Measurements from ENCODE around the gene WDR5. TPM values are rescaled to one million over a fixed set of nuclear protein-coding genes. Genes with fewer than 3 reads are reported as not detected.

WDR5 gene
- polyA plus RNA-seq, 4 donors = 14.6 to 36.7 (median 23.2) TPM

DNA sequence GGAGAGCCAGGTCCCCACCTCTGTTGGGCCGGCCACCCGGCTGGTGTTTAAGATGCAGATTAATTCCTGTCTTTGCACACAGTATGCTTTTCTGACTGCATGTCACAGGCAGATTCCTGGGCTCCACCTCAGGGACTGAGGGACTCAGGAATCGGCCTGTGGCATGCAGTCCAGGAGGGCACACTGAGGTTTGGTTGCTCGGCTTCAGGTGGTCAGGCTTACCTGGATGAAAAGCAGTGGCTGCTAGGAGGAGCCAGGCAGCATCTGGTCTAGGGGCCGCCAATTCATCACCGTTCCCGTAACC lies 1.1 kb downstream of the WDR5 start:
- H3K27ac ChIP-seq (ENCODE audit: low read depth in 1 of 3, low read length in 2 of 3) = peak overlapping the region in 1 of 3 donors; percentile 40
- DNase-seq (peak in 1 of 2 donors; percentile 54), FAIRE-seq (no peak)
- WGBS, 3 donors = 19 to 40% (median 26%) methylated on average over 7 of the region's 7 CpGs
- peaks cover 8 to 18% (median 14%) of the 10 kb centered on the region in 3 donors for H3K4me1 ChIP-seq (ENCODE audit: control insufficient read depth in 3 of 3, insufficient read depth in 2 of 3, low read depth in 1 of 3, low read length in 2 of 3)
- H3K27me3 ChIP-seq (ENCODE audit: control insufficient read depth in 3 of 3, insufficient read depth in 3 of 3, low read length in 3 of 3) = no peaks in the 10 kb centered on the region
- peaks cover 0 to 39% (median 9%) of the 10 kb centered on the region in 3 donors for H3K36me3 ChIP-seq (ENCODE audit: control insufficient read depth in 3 of 3, insufficient read depth in 2 of 3, low read depth in 1 of 3, low read length in 3 of 3)
- no peaks in the 10 kb centered on the region for H3K9me3 ChIP-seq (ENCODE audit: control insufficient read depth in 2 of 2, insufficient read depth in 1 of 2, low read depth in 1 of 2, low read length in 1 of 2)
- peak overlapping the region; percentile 86 to 94 (median 92) for H3K4me3 ChIP-seq (ENCODE audit: low read depth in 1 of 3, low read length in 3 of 3)

DNA sequence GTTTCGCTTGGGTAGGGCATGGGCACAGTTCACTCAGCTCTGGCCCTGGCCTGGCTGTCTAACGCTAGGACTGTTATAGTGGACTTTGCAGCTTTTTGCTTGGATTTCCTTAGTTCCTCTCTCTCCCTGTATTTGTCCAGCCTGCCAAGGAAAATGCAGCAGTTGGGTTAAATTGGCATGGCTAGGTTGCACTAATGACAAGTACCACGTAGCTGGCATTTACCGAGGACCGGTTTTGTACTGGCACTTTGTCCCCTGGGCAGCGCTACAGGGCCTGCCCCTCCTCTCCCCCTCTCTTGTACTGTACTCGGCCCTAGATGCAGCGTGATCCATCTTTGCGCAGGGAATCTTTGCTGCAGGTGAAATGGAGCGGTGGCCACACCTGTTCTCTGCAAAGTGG lies 2.4 kb downstream of the WDR5 start:
- no peak overlapping the region for H3K4me3 ChIP-seq (ENCODE audit: low read depth in 1 of 3, low read length in 3 of 3)
- H3K27ac ChIP-seq (ENCODE audit: low read depth in 1 of 3, low read length in 2 of 3) = no peak overlapping the region
- H3K9me3 ChIP-seq (ENCODE audit: control insufficient read depth in 2 of 2, insufficient read depth in 1 of 2, low read depth in 1 of 2, low read length in 1 of 2) = no peaks in the 10 kb centered on the region
- DNase-seq (peak in 1 of 2 donors; percentile 75), FAIRE-seq (no peak)
- peaks cover 8 to 18% (median 14%) of the 10 kb centered on the region in 3 donors for H3K4me1 ChIP-seq (ENCODE audit: control insufficient read depth in 3 of 3, insufficient read depth in 2 of 3, low read depth in 1 of 3, low read length in 2 of 3)
- 24 to 62% (median 39%) methylated on average over 10 of the region's 10 CpGs for WGBS, 3 donors
- H3K36me3 ChIP-seq (ENCODE audit: control insufficient read depth in 3 of 3, insufficient read depth in 2 of 3, low read depth in 1 of 3, low read length in 3 of 3) = peaks cover 7 to 49% (median 12%) of the 10 kb centered on the region in 3 donors
- H3K27me3 ChIP-seq (ENCODE audit: control insufficient read depth in 3 of 3, insufficient read depth in 3 of 3, low read length in 3 of 3) = no peaks in the 10 kb centered on the region

DNA sequence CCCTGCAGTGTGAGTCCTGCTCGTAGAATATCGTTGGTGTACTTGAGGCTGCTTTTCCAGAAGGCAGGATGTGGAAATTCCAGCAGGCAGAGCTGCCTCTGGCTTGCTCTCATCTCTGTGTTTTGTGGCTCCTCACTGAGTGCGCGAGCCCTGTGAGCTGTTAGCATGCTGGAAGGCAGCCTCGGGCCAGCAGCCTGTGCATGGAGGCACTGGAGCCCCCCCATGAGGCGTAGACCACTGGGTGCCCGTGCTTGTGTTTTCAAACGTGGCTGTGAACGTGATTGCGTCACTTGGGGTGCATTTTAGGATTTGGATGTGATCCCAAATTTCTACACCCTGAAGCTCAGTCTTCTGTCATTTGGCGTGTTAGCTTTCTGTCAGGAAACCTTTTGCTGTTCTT lies 3.2 kb downstream of the WDR5 start:
- Histone ChIP-seq H3K27ac (ENCODE audit: low read depth in 1 of 3, low read length in 2 of 3) (no peak overlapping the region), H3K36me3 (ENCODE audit: control insufficient read depth in 3 of 3, insufficient read depth in 2 of 3, low read depth in 1 of 3, low read length in 3 of 3) (peaks cover 11 to 57% (median 15%) of the 10 kb centered on the region in 3 donors)
- no peak for DNase-seq

DNA sequence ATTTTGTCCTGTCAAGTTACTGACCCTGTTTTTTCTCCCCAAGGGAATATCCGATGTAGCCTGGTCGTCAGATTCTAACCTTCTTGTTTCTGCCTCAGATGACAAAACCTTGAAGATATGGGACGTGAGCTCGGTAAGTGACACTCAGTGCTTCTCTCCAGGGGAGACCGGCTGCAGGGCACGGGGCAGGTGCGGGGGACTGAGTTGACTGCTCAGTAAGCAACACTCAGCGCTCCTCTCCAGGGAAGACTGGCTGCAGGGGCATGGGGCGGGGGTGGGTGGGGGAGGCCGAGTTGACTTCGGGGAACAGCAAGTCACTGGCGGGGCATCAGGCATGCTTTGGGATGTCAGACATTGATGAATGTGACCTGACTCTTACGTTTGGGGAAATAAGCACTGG lies 6.0 kb downstream of the WDR5 start:
- no peaks in the 10 kb centered on the region for H3K9me3 ChIP-seq (ENCODE audit: control insufficient read depth in 2 of 2, insufficient read depth in 1 of 2, low read depth in 1 of 2, low read length in 1 of 2)
- H3K4me3 ChIP-seq (ENCODE audit: low read depth in 1 of 3, low read length in 3 of 3) = no peak overlapping the region
- H3K4me1 ChIP-seq (ENCODE audit: control insufficient read depth in 3 of 3, insufficient read depth in 2 of 3, low read depth in 1 of 3, low read length in 2 of 3) = peaks cover 8 to 18% (median 10%) of the 10 kb centered on the region in 3 donors
- H3K36me3 ChIP-seq (ENCODE audit: control insufficient read depth in 3 of 3, insufficient read depth in 2 of 3, low read depth in 1 of 3, low read length in 3 of 3) = peaks cover 20 to 81% (median 23%) of the 10 kb centered on the region in 3 donors
- DNase-seq (no peak), FAIRE-seq (no peak)
- 89 to 94% (median 94%) methylated on average over 13 of the region's 13 CpGs for WGBS, 3 donors
- H3K27me3 ChIP-seq (ENCODE audit: control insufficient read depth in 3 of 3, insufficient read depth in 3 of 3, low read length in 3 of 3) = no peaks in the 10 kb centered on the region
- H3K27ac ChIP-seq (ENCODE audit: low read depth in 1 of 3, low read length in 2 of 3) = no peak overlapping the region

More for the DNA sequence above, 3.2 kb downstream of the WDR5 start:
- Histone ChIP-seq H3K4me1 (ENCODE audit: control insufficient read depth in 3 of 3, insufficient read depth in 2 of 3, low read depth in 1 of 3, low read length in 2 of 3) (peaks cover 8 to 18% (median 14%) of the 10 kb centered on the region in 3 donors), H3K4me3 (ENCODE audit: low read depth in 1 of 3, low read length in 3 of 3) (no peak overlapping the region), H3K9me3 (ENCODE audit: control insufficient read depth in 2 of 2, insufficient read depth in 1 of 2, low read depth in 1 of 2, low read length in 1 of 2) (no peaks in the 10 kb centered on the region), H3K27me3 (ENCODE audit: control insufficient read depth in 3 of 3, insufficient read depth in 3 of 3, low read length in 3 of 3) (no peaks in the 10 kb centered on the region)
- WGBS, 3 donors = 62 to 74% (median 71%) methylated on average over 11 of the region's 11 CpGs
- no peak for FAIRE-seq

DNA sequence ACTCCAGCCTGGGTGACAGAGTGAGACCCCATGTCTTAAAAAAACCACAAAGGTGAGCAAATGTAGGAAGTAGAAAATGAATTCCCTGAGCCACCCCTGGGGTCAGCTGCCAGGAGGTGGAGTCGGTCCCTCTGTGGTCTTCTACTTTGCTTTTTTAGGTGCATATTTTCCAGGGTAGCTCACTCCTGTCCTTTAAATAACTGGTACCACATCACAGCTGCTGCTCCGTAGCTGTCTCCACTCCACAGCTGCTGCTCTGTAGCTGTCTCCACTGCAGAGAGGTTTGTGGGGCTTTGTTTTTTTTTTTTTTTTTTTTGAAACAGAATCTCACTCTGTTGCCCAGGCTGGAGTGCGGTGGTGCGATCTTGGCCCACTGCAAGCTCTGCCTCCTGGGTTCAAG lies 8.9 kb downstream of the WDR5 start:
- FAIRE-seq = no peak
- H3K27ac ChIP-seq (ENCODE audit: low read depth in 1 of 3, low read length in 2 of 3) = no peak overlapping the region
- peaks cover 0 to 3% (median 0%) of the 10 kb centered on the region in 3 donors for H3K4me1 ChIP-seq (ENCODE audit: control insufficient read depth in 3 of 3, insufficient read depth in 2 of 3, low read depth in 1 of 3, low read length in 2 of 3)
- DNase-seq = no peak
- H3K4me3 ChIP-seq (ENCODE audit: low read depth in 1 of 3, low read length in 3 of 3) = no peak overlapping the region
- H3K27me3 ChIP-seq (ENCODE audit: control insufficient read depth in 3 of 3, insufficient read depth in 3 of 3, low read length in 3 of 3) = no peaks in the 10 kb centered on the region
- WGBS, 3 donors = 88 to 99% (median 88%) methylated on average over 4 of the region's 4 CpGs
- H3K36me3 ChIP-seq (ENCODE audit: control insufficient read depth in 3 of 3, insufficient read depth in 2 of 3, low read depth in 1 of 3, low read length in 3 of 3) = peaks cover 27 to 88% (median 32%) of the 10 kb centered on the region in 3 donors
- no peaks in the 10 kb centered on the region for H3K9me3 ChIP-seq (ENCODE audit: control insufficient read depth in 2 of 2, insufficient read depth in 1 of 2, low read depth in 1 of 2, low read length in 1 of 2)

DNA sequence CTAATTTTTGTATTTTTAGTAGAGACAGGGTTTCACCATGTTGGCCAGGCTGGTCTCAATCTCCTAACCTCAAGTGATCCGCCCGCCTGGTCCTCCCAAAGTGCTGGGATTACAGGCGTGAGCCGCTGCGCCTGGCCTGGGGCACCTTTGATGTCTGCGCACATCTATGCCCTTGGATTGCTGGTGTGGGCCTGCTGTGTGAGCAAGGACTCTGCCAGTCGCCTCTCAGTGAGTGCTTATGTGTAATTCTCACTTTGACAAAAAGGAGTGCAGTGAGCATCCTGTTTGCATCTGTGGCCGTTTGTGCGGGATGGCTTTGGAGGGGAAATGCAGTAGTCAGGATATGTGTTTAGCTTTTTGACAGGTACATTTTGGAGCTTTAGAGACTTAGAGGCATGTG lies 9.4 kb downstream of the WDR5 start:
- no peaks in the 10 kb centered on the region for H3K9me3 ChIP-seq (ENCODE audit: control insufficient read depth in 2 of 2, insufficient read depth in 1 of 2, low read depth in 1 of 2, low read length in 1 of 2)
- 92 to 95% (median 93%) methylated on average over 9 of the region's 9 CpGs for WGBS, 3 donors
- no peaks in the 10 kb centered on the region for H3K27me3 ChIP-seq (ENCODE audit: control insufficient read depth in 3 of 3, insufficient read depth in 3 of 3, low read length in 3 of 3)
- no peak overlapping the region for H3K4me3 ChIP-seq (ENCODE audit: low read depth in 1 of 3, low read length in 3 of 3)
- H3K36me3 ChIP-seq (ENCODE audit: control insufficient read depth in 3 of 3, insufficient read depth in 2 of 3, low read depth in 1 of 3, low read length in 3 of 3) = peaks cover 22 to 86% (median 33%) of the 10 kb centered on the region in 3 donors
- peaks cover 0 to 3% (median 0%) of the 10 kb centered on the region in 3 donors for H3K4me1 ChIP-seq (ENCODE audit: control insufficient read depth in 3 of 3, insufficient read depth in 2 of 3, low read depth in 1 of 3, low read length in 2 of 3)
- DNase-seq (no peak), FAIRE-seq (no peak)
- no peak overlapping the region for H3K27ac ChIP-seq (ENCODE audit: low read depth in 1 of 3, low read length in 2 of 3)

DNA sequence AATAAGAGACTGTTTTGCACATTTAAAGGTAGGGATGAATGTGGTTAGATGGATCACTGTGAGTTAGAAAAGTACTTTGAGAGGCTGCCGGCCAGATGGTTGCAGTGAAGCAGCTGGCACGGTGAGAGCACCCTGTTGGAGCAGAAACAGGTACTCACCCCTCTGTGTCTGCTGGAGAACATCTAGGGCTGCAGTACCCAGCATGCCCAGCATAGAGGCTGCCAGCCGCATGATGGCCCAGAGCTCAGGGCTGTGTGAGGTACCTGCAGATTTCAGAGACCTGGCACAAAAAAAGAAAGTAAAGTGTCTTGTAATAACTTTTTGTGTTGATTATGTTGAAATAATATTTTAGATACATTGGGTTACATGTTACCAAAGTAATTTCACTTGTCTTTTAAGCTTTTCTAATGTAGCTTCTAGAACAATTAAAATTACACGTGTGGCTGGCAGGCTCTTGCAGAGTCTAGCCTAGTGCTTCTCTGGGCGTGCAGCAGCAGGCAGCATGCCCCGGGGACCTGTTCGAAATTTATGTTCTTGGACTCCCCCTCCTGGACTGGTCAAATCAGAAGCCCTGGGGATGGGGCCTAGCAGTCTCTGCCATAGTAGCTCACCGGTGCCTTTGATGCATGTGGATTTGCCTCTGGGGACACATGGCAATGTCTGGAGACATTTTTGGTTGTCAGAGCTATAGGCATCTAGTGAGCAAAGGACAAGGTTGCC lies 11.1 kb downstream of the WDR5 start:
- H3K27ac ChIP-seq (ENCODE audit: low read depth in 1 of 3, low read length in 2 of 3) = no peak overlapping the region
- FAIRE-seq (no peak), DNase-seq (no peak)
- no peaks in the 10 kb centered on the region for H3K4me1 ChIP-seq (ENCODE audit: control insufficient read depth in 3 of 3, insufficient read depth in 2 of 3, low read depth in 1 of 3, low read length in 2 of 3)
- 87 to 89% (median 88%) methylated on average over 8 of the region's 8 CpGs for WGBS, 3 donors
- peaks cover 19 to 84% (median 33%) of the 10 kb centered on the region in 3 donors for H3K36me3 ChIP-seq (ENCODE audit: control insufficient read depth in 3 of 3, insufficient read depth in 2 of 3, low read depth in 1 of 3, low read length in 3 of 3)
- no peaks in the 10 kb centered on the region for H3K27me3 ChIP-seq (ENCODE audit: control insufficient read depth in 3 of 3, insufficient read depth in 3 of 3, low read length in 3 of 3)
- H3K4me3 ChIP-seq (ENCODE audit: low read depth in 1 of 3, low read length in 3 of 3) = no peak overlapping the region
- H3K9me3 ChIP-seq (ENCODE audit: control insufficient read depth in 2 of 2, insufficient read depth in 1 of 2, low read depth in 1 of 2, low read length in 1 of 2) = no peaks in the 10 kb centered on the region

DNA sequence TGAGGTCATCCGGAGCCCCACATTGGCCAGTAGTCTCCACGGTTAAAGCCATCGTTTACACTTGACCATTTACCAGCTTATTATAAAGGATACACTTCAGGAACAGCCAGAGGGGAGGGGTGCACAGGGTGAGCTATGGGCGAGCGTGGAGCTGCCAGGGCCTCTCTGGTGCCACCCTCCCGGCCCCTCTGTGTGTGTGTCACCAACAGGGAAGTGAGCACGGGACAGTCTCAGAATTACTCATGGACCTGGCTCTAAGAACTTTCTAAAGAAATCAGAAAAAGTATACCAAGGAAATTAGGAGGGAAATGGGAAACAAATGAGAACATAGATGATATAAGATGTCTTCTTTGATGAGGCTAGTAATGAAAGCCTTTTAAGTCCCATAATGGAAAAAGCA lies 13.5 kb downstream of the WDR5 start:
- 84 to 92% (median 92%) methylated on average over 7 of the region's 7 CpGs for WGBS, 3 donors
- H3K9me3 ChIP-seq (ENCODE audit: control insufficient read depth in 2 of 2, insufficient read depth in 1 of 2, low read depth in 1 of 2, low read length in 1 of 2) = no peaks in the 10 kb centered on the region
- no peaks in the 10 kb centered on the region for H3K4me1 ChIP-seq (ENCODE audit: control insufficient read depth in 3 of 3, insufficient read depth in 2 of 3, low read depth in 1 of 3, low read length in 2 of 3)
- FAIRE-seq (no peak), DNase-seq (no peak)
- H3K27me3 ChIP-seq (ENCODE audit: control insufficient read depth in 3 of 3, insufficient read depth in 3 of 3, low read length in 3 of 3) = no peaks in the 10 kb centered on the region
- no peak overlapping the region for H3K27ac ChIP-seq (ENCODE audit: low read depth in 1 of 3, low read length in 2 of 3)
- H3K4me3 ChIP-seq (ENCODE audit: low read depth in 1 of 3, low read length in 3 of 3) = no peak overlapping the region
- H3K36me3 ChIP-seq (ENCODE audit: control insufficient read depth in 3 of 3, insufficient read depth in 2 of 3, low read depth in 1 of 3, low read length in 3 of 3) = peaks cover 14 to 87% (median 22%) of the 10 kb centered on the region in 3 donors
